ENCODE measurements around the gene INAVA.

INAVA gene

DNA sequence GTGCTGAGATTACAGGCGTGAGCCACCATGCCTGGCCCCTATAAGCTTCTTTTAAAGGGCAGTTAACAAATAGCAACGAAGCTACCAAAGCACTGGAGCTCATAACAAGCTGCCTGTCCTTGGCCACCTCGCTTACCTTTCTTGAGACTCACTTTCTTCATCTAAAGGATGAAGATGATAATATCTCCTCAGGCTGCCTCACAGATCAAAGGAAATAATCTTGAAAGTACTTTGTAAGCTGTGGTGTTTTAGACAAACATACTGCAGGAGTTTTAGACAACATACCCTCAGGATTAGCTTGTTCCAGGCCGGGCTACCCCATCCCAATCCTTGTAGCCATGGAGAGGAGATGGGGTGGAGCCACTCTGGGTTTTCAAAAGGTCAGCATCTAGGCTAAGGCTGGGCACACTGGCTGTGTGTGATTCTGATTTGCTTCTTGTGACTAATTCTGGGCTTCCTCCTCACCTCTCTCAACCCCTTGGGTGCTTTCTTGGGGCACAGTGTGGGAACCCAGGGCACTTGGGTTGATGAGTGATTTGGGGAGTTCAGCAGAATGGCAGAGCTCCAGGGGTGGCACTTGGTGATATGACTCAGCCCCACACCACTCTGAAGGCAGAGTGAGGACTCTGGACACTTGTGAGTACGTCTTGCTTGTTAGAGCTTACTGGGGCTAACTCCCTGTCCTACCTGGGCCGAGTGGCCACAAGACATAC, 16.7 kb upstream of the INAVA start:
- H3K36me3 ChIP-seq (ENCODE audit: control insufficient read depth in 1 of 2, insufficient read depth in 2 of 2, low read depth in 1 of 2, low read length in 2 of 2) = peaks cover 0 to 6% of the 10 kb centered on the region in 2 experiments
- no peak overlapping the region for H2BK5ac ChIP-seq (ENCODE audit: low read depth, low read length, poor library complexity, severe bottlenecking)
- no peak overlapping the region for H4K8ac ChIP-seq (ENCODE audit: low read length)
- no peak overlapping the region for H2AFZ ChIP-seq (ENCODE audit: low read depth, low read length)
- no peak overlapping the region for H2AK5ac ChIP-seq (ENCODE audit: low read length, severe bottlenecking)
- no peak overlapping the region for H2BK15ac ChIP-seq (ENCODE audit: low read depth, poor library complexity, severe bottlenecking)
- WGBS = 80% methylated on average over 4 of the region's 6 CpGs
- H3K27me3 ChIP-seq (ENCODE audit: control insufficient read depth in 1 of 2, insufficient read depth in 1 of 2, low read length in 2 of 2) = peaks cover 3 to 62% of the 10 kb centered on the region in 2 experiments
- DNase-seq = no peak
- no peaks in the 10 kb centered on the region for H3K9me3 ChIP-seq (ENCODE audit: control insufficient read depth, low read length)
- H3K18ac ChIP-seq (ENCODE audit: low read depth in 1 of 2, low read length in 2 of 2) = no peak overlapping the region
- H3K4me3 ChIP-seq (ENCODE audit: insufficient read depth in 1 of 2, low read depth in 1 of 2, low read length in 2 of 2) = no peak overlapping the region
- H3K4me2 ChIP-seq (ENCODE audit: low read length, poor library complexity, severe bottlenecking) = no peak overlapping the region
- no peak overlapping the region for H3K27ac ChIP-seq (ENCODE audit: low read length, poor library complexity, severe bottlenecking)
- no peaks in the 10 kb centered on the region for H3K79me1 ChIP-seq (replicated peaks; ENCODE audit: low read length, poor library complexity, severe bottlenecking)
- no peak overlapping the region for H3K23ac ChIP-seq (ENCODE audit: low read length in 2 of 2)
- peaks cover 3% of the 10 kb centered on the region for H3K4me1 ChIP-seq (ENCODE audit: control insufficient read depth, insufficient read depth, low read depth, low read length)
- H4K91ac ChIP-seq (ENCODE audit: low read length) = no peak overlapping the region
- H3K9ac ChIP-seq (ENCODE audit: low read length) = no peak overlapping the region
- H2BK12ac ChIP-seq (ENCODE audit: low read length in 2 of 2) = no peak overlapping the region
- H2BK120ac ChIP-seq (ENCODE audit: low read depth, low read length) = no peak overlapping the region
- no peak overlapping the region for H3K4ac ChIP-seq (ENCODE audit: low read depth in 1 of 2, low read length in 2 of 2)
- no peak overlapping the region for H3K14ac ChIP-seq (ENCODE audit: low read length in 2 of 2)

DNA sequence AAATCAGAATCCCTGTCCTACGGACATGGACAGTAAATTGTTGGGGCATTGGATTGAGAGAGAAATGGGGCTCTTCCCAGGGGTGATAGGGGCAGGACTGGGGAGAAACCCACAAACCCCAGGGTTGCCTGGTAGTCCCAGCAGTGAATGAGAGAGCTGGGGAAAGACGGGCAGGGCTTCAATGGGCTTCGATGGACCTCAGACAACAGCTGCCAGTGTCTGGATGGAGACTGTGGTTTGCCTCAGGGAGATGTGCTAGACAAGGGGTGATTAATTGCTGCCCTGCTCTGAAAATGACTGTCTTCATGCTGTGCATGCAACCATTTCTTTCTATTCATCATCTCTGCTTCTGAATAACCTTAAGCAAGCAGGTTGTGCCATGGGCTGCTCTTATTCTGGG, 14.5 kb upstream of the INAVA start:
- no peak for DNase-seq
- H2BK5ac ChIP-seq (ENCODE audit: low read depth, low read length, poor library complexity, severe bottlenecking) = no peak overlapping the region
- H3K4me1 ChIP-seq (ENCODE audit: control insufficient read depth, insufficient read depth, low read depth, low read length) = peaks cover 2% of the 10 kb centered on the region
- H4K91ac ChIP-seq (ENCODE audit: low read length) = no peak overlapping the region
- H3K18ac ChIP-seq (ENCODE audit: low read depth in 1 of 2, low read length in 2 of 2) = no peak overlapping the region
- no peak overlapping the region for H3K4me2 ChIP-seq (ENCODE audit: low read length, poor library complexity, severe bottlenecking)
- no peaks in the 10 kb centered on the region for H3K79me1 ChIP-seq (replicated peaks; ENCODE audit: low read length, poor library complexity, severe bottlenecking)
- H3K23ac ChIP-seq (ENCODE audit: low read length in 2 of 2) = no peak overlapping the region
- H3K4ac ChIP-seq (ENCODE audit: low read depth in 1 of 2, low read length in 2 of 2) = no peak overlapping the region
- no peak overlapping the region for H3K9ac ChIP-seq (ENCODE audit: low read length)
- H3K9me3 ChIP-seq (ENCODE audit: control insufficient read depth, low read length) = no peaks in the 10 kb centered on the region
- H3K14ac ChIP-seq (ENCODE audit: low read length in 2 of 2) = no peak overlapping the region
- H4K8ac ChIP-seq (ENCODE audit: low read length) = no peak overlapping the region
- no peak overlapping the region for H3K27ac ChIP-seq (ENCODE audit: low read length, poor library complexity, severe bottlenecking)
- no peak overlapping the region for H2AK5ac ChIP-seq (ENCODE audit: low read length, severe bottlenecking)
- H3K4me3 ChIP-seq (ENCODE audit: insufficient read depth in 1 of 2, low read depth in 1 of 2, low read length in 2 of 2) = no peak overlapping the region
- no peak overlapping the region for H2BK12ac ChIP-seq (ENCODE audit: low read length in 2 of 2)
- 72% methylated on average over 3 of the region's 3 CpGs for WGBS
- no peak overlapping the region for H2AFZ ChIP-seq (ENCODE audit: low read depth, low read length)
- H2BK120ac ChIP-seq (ENCODE audit: low read depth, low read length) = no peak overlapping the region
- H3K27me3 ChIP-seq (ENCODE audit: control insufficient read depth in 1 of 2, insufficient read depth in 1 of 2, low read length in 2 of 2) = peaks cover 3 to 39% of the 10 kb centered on the region in 2 experiments
- H3K36me3 ChIP-seq (ENCODE audit: control insufficient read depth in 1 of 2, insufficient read depth in 2 of 2, low read depth in 1 of 2, low read length in 2 of 2) = no peaks in the 10 kb centered on the region
- H2BK15ac ChIP-seq (ENCODE audit: low read depth, poor library complexity, severe bottlenecking) = no peak overlapping the region

DNA sequence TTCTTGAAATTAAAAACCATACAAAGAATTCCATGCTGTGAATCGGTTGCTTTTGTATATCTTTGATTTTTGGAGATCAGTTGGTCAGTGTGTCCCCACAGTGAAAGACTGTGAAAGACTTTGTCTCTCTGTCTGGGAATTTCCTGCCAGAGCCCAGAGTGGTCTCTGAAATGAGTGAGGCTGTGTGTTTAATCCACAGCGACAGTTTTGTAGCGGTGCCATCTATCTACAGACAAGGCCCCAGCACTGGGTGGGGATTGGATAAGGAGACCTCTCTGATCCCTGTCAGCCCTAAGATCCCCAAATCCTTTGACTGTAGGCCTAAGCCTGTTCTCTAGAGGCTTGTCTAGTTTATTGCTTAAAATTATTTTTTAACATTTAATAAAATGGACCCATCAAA, 11.6 kb upstream of the INAVA start:
- no peak for DNase-seq
- Histone ChIP-seq H3K9me3 (ENCODE audit: control insufficient read depth, low read length) (no peaks in the 10 kb centered on the region), H3K4ac (ENCODE audit: low read depth in 1 of 2, low read length in 2 of 2) (no peak overlapping the region), H3K14ac (ENCODE audit: low read length in 2 of 2) (no peak overlapping the region), H3K23ac (ENCODE audit: low read length in 2 of 2) (no peak overlapping the region), H2BK12ac (ENCODE audit: low read length in 2 of 2) (no peak overlapping the region), H2BK5ac (ENCODE audit: low read depth, low read length, poor library complexity, severe bottlenecking) (no peak overlapping the region), H2BK120ac (ENCODE audit: low read depth, low read length) (no peak overlapping the region), H3K27ac (ENCODE audit: low read length, poor library complexity, severe bottlenecking) (no peak overlapping the region), H3K36me3 (ENCODE audit: control insufficient read depth in 1 of 2, insufficient read depth in 2 of 2, low read depth in 1 of 2, low read length in 2 of 2) (no peaks in the 10 kb centered on the region), H3K27me3 (ENCODE audit: control insufficient read depth in 1 of 2, insufficient read depth in 1 of 2, low read length in 2 of 2) (peaks cover under 1 to 31% of the 10 kb centered on the region in 2 experiments), H3K9ac (ENCODE audit: low read length) (no peak overlapping the region), H3K79me1 (replicated peaks; ENCODE audit: low read length, poor library complexity, severe bottlenecking) (no peaks in the 10 kb centered on the region), H4K8ac (ENCODE audit: low read length) (no peak overlapping the region), H2AFZ (ENCODE audit: low read depth, low read length) (no peak overlapping the region), H3K18ac (ENCODE audit: low read depth in 1 of 2, low read length in 2 of 2) (no peak overlapping the region), H3K4me2 (ENCODE audit: low read length, poor library complexity, severe bottlenecking) (no peak overlapping the region), H2AK5ac (ENCODE audit: low read length, severe bottlenecking) (no peak overlapping the region), H3K4me1 (ENCODE audit: control insufficient read depth, insufficient read depth, low read depth, low read length) (peaks cover 12% of the 10 kb centered on the region), H3K4me3 (ENCODE audit: insufficient read depth in 1 of 2, low read depth in 1 of 2, low read length in 2 of 2) (no peak overlapping the region), H4K91ac (ENCODE audit: low read length) (no peak overlapping the region), H2BK15ac (ENCODE audit: low read depth, poor library complexity, severe bottlenecking) (no peak overlapping the region)
- WGBS = 92% methylated on average over 3 of the region's 3 CpGs

DNA sequence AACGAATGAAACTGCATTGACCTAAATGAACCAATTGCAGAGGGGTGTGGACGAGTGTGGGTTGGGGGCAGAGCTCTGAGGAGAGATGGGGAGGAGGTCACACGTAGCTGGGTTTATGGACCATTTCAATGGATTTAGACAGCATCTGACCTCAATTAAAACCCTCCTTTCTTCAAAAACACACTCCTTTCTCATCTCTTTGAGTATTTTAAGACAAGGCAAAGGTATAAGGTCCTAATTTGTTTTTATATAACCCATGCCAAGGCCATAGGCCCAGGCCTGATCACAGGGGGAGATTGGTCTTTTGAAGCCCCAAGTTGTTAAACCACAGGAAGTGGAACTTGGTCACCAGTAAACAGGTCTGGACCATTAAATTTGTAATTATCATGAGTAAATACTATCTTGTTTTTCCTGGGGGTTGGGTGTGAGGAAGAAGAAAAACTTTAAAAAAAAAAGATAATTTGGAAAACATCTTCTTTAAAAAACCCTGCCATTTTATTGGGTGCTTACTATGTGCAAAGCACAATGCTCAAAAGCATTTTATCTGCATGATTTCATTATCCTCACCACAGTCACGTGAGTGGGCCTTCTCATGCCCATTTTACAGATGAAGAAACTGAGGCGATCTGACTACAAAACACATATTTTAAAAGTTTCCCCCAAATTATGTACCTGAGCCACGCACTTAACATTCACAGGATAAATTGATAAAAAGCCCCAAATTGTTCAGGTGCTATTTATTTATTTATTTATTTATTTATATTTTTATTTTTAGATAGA, 8.9 kb upstream of the INAVA start:
- Histone ChIP-seq H3K9ac (ENCODE audit: low read length) (no peak overlapping the region), H3K18ac (ENCODE audit: low read depth in 1 of 2, low read length in 2 of 2) (no peak overlapping the region), H4K91ac (ENCODE audit: low read length) (no peak overlapping the region), H3K36me3 (ENCODE audit: control insufficient read depth in 1 of 2, insufficient read depth in 2 of 2, low read depth in 1 of 2, low read length in 2 of 2) (no peaks in the 10 kb centered on the region), H3K79me1 (replicated peaks; ENCODE audit: low read length, poor library complexity, severe bottlenecking) (peaks cover 2% of the 10 kb centered on the region), H4K8ac (ENCODE audit: low read length) (no peak overlapping the region), H2BK5ac (ENCODE audit: low read depth, low read length, poor library complexity, severe bottlenecking) (no peak overlapping the region), H3K4ac (ENCODE audit: low read depth in 1 of 2, low read length in 2 of 2) (no peak overlapping the region), H3K23ac (ENCODE audit: low read length in 2 of 2) (no peak overlapping the region), H3K9me3 (ENCODE audit: control insufficient read depth, low read length) (no peaks in the 10 kb centered on the region), H2BK15ac (ENCODE audit: low read depth, poor library complexity, severe bottlenecking) (no peak overlapping the region), H2BK120ac (ENCODE audit: low read depth, low read length) (no peak overlapping the region), H3K4me3 (ENCODE audit: insufficient read depth in 1 of 2, low read depth in 1 of 2, low read length in 2 of 2) (no peak overlapping the region), H3K27me3 (ENCODE audit: control insufficient read depth in 1 of 2, insufficient read depth in 1 of 2, low read length in 2 of 2) (peaks cover 0 to 44% of the 10 kb centered on the region in 2 experiments), H3K4me1 (ENCODE audit: control insufficient read depth, insufficient read depth, low read depth, low read length) (peaks cover 22% of the 10 kb centered on the region), H3K27ac (ENCODE audit: low read length, poor library complexity, severe bottlenecking) (no peak overlapping the region), H2BK12ac (ENCODE audit: low read length in 2 of 2) (no peak overlapping the region), H2AK5ac (ENCODE audit: low read length, severe bottlenecking) (no peak overlapping the region), H3K4me2 (ENCODE audit: low read length, poor library complexity, severe bottlenecking) (no peak overlapping the region), H3K14ac (ENCODE audit: low read length in 2 of 2) (no peak overlapping the region), H2AFZ (ENCODE audit: low read depth, low read length) (no peak overlapping the region)
- DNase-seq = no peak
- 82% methylated on average over 4 of the region's 6 CpGs for WGBS
